Keratinocyte (primary cell): ENCODE results near the gene PTK6.

Experiments used
- CTCF ChIP-seq, 3 experiments: IDR thresholded peaks in 1 of 3; conservative IDR thresholded peaks in 1 of 3; optimal IDR thresholded peaks in 1 of 3; 2 replicates in 2 of 3; 3 replicates in 1 of 3; pipeline versions ENCODE3 to v1.5.1; 2011; ENCODE audit warnings: low read length in 3 of 3, mild to moderate bottlenecking in 3 of 3, moderate library complexity in 2 of 3, control low read depth in 1 of 3, inconsistent platforms in 1 of 3; ENCODE audit not compliant: insufficient read depth in 2 of 3; ENCODE audit errors: extremely low read depth in 1 of 3
- EZH2 ChIP-seq: IDR thresholded peaks from one replicate; pipeline ENCODE4 v1.6.1; 2012; ENCODE audit warnings: inconsistent platforms, mild to moderate bottlenecking, low read length, moderate library complexity

GRCh38 chr20:63553933-63554290 lies 16.7 kb upstream of the PTK6 start, which contains the start of gene FNDC11:
- no peak for TF ChIP-seq CTCF (optimal IDR thresholded peaks at IDR 0.05 in 1 of 3, IDR thresholded peaks at IDR 0.05 in 1 of 3, conservative IDR thresholded peaks at IDR 0.05 in 1 of 3; ENCODE audit: extremely low read depth in 1 of 3, insufficient read depth in 2 of 3, low read length in 3 of 3)
- TF ChIP-seq EZH2 = no peak
